Activated B cell treated with CpG ODN at 0.5 μM for 24 hours (primary cell): ENCODE data around the gene SLC26A8. TPM values are rescaled to one million over a fixed set of nuclear protein-coding genes. Genes with fewer than 3 reads are reported as not detected.
"Not testable (repeated sequence)": the region's sequence is repeated elsewhere in the genome, so short reads cannot be mapped to it uniquely, and the experiment has no call there.

Experiments used
- ATAC-seq: fragments of 200-7000 bp; cut with Tn5 transposase; one replicate; pipeline ENCODE4 v1.10.0; 2021; ENCODE audit warnings: low read depth, mild to moderate bottlenecking, moderate library complexity
- CTCF ChIA-PET: fragments of 350-600 bp; sonication (Branson Sonifier 250); formaldehyde crosslinking; loops from one replicate; lab custom pipeline; 2021; ENCODE audit warnings: antibody characterized with exemption; lab: Charles Lee
- POLR2A ChIA-PET: fragments of 350-600 bp; sonication (Branson Sonifier 250); formaldehyde crosslinking; loops from one replicate; lab custom pipeline; 2021; ENCODE audit warnings: antibody characterized with exemption; lab: Charles Lee
- DNase-seq: peaks from one replicate; pipeline ENCODE4 v3.0.0; 2022
- H3K27ac Mint-ChIP-seq: one replicate; pipeline ENCODE4 v1.8.0; 2020; ENCODE audit warnings: mixed read lengths
- H3K27me3 Mint-ChIP-seq: one replicate; pipeline ENCODE4 v1.8.0; 2021; ENCODE audit warnings: mixed read lengths
- H3K36me3 Mint-ChIP-seq: one replicate; pipeline ENCODE4 v1.8.0; 2021; ENCODE audit warnings: low read depth, mixed read lengths
- H3K4me1 Mint-ChIP-seq: one replicate; pipeline ENCODE4 v1.8.0; 2021; ENCODE audit warnings: mixed read lengths
- H3K4me3 Mint-ChIP-seq: one replicate; pipeline ENCODE4 v1.8.0; 2020; ENCODE audit warnings: mild to moderate bottlenecking, mixed read lengths
- H3K9me3 Mint-ChIP-seq: one replicate; pipeline ENCODE4 v1.8.0; 2020; ENCODE audit warnings: mixed read lengths
- CTCF ChIP-seq: fragments of 200-600 bp; IDR thresholded peaks from one replicate; pipeline ENCODE4 v1.8.0; 2022; ENCODE audit warnings: antibody characterized with exemption, mild to moderate bottlenecking
- intact Hi-C: fragments of 100-400 bp; cut with micrococcal nuclease; formaldehyde crosslinking; loops from one replicate; pipeline ENCODE4 v1.15.1; 2024
- total RNA-seq: library from RNA; stranded (reverse); gene quantifications from 2 replicates; pipeline ENCODE4 v1.2.3, GENCODE V29; 2022

The SLC26A8 gene
- total RNA-seq, 1 donor from 2014 or later = not detected

DNA sequence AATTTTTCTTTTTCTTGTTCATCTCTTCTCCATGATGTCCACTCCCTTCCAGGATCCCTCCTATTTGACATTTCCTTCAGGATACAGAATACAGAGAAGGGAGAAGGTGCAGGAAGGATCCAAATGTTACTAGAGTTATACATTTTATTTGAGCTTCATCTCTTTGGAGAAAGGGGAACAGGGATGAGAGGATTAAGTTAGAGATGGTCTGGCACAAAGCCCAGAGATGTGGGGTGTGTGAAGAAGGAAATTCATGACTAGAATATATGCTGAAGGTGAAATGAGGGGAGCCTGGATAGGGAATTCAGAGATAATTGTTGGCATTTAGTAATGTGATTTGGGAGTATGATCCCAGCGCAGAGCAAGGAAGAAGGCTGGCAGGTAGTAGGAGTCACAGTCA, 81.1 kb downstream of the SLC26A8 start:
- Mint-ChIP-seq H3K4me3 (no peak overlapping the region), H3K27ac (no peak overlapping the region), H3K4me1 (no peaks in the 10 kb centered on the region), H3K9me3 (no peaks in the 10 kb centered on the region), H3K27me3 (peaks cover 3% of the 10 kb centered on the region), H3K36me3 (no peaks in the 10 kb centered on the region)
- CTCF ChIA-PET = no interaction called here
- no peak for TF ChIP-seq CTCF
- DNase-seq = no peak
- intact Hi-C loops = no loop called here
- POLR2A ChIA-PET = no interaction called here
- ATAC-seq = no peak

- ATAC-seq (no peak), DNase-seq (no peak)
- ChIA-PET CTCF (no interaction called here), POLR2A (no interaction called here)
- H3K27ac Mint-ChIP-seq = no peak overlapping the region
- no peak overlapping the region for H3K4me3 Mint-ChIP-seq
- no peak for TF ChIP-seq CTCF
- intact Hi-C loops = no loop called here
- no peaks in the 10 kb centered on the region for H3K36me3 Mint-ChIP-seq
- H3K9me3 Mint-ChIP-seq = no peaks in the 10 kb centered on the region
- no peaks in the 10 kb centered on the region for H3K4me1 Mint-ChIP-seq
- peaks cover 3% of the 10 kb centered on the region for H3K27me3 Mint-ChIP-seq
Observed at GRCh38 chr6:35942355-35942754, 82.1 kb downstream of the SLC26A8 start.

DNA sequence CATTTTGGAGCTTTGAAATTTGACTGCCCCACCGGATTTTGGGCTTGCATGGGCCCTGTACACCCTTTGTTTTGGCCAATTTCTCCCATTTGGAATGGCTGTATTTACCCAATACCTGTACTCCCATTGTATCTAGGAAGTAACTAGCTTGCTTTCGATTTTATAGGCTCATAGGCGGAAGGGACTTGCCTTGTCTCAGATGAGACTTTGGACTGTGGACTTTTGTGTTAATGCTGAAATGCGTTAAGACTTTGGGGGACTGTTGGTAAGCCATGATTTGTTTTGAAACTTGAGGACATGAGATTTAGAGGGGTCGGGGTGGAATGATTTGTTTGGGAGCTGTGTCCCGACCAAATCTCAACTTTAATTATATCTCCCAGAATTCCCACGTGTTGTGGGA, 83.3 kb downstream of the SLC26A8 start:
- H3K27ac Mint-ChIP-seq, DNase-seq, CTCF ChIA-PET, intact Hi-C loops, H3K4me1 Mint-ChIP-seq, H3K9me3 Mint-ChIP-seq, H3K36me3 Mint-ChIP-seq, POLR2A ChIA-PET, ATAC-seq, H3K4me3 Mint-ChIP-seq, H3K27me3 Mint-ChIP-seq: not testable (repeated sequence)

GRCh38 chr6:35940014-35940413, 84.4 kb downstream of the SLC26A8 start:
- ATAC-seq, H3K36me3 Mint-ChIP-seq, H3K9me3 Mint-ChIP-seq, H3K27ac Mint-ChIP-seq, DNase-seq, POLR2A ChIA-PET, CTCF ChIA-PET, H3K27me3 Mint-ChIP-seq, H3K4me3 Mint-ChIP-seq, H3K4me1 Mint-ChIP-seq, intact Hi-C loops: not testable (repeated sequence)

GRCh38 chr6:35939259-35939658, 85.2 kb downstream of the SLC26A8 start:
- DNase-seq, H3K36me3 Mint-ChIP-seq, H3K27me3 Mint-ChIP-seq, ATAC-seq, POLR2A ChIA-PET, intact Hi-C loops, H3K9me3 Mint-ChIP-seq, H3K4me3 Mint-ChIP-seq, CTCF ChIA-PET, H3K27ac Mint-ChIP-seq, H3K4me1 Mint-ChIP-seq: not testable (repeated sequence)

DNA sequence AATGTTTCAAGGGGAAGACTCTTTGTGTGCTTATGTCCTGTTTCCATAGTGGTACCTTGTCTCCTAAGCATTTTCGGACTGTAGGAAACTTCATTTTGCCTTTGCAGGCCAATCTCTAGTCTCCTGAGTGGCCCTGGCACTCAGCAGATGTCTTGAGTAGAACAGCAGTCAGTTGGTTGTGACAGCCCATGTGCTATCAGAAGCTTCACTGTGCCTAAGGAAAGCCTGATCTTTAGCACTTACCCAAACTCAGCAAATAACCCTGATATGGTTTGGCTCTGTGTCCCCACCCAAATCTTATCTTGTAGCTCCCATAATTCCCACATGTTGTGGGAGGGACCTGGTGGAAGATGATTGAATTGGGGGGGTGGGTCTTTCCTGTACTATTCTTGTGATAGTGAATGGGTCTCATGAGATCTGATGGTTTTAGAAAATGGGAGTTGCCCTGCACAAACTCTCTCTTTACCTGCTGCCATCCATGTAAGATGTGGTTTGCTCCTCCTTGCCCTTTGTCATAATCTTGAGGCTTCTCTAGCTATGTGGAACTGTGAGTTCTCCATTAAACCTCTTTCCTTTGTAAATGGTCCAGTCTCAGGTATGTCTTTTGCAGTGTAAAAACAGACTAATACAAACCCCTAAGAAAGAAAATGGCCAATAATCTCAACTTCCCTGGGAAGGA, 87.6 kb downstream of the SLC26A8 start:
- TF ChIP-seq CTCF = no peak
- Mint-ChIP-seq H3K27me3 (peaks cover 3% of the 10 kb centered on the region), H3K4me1 (no peaks in the 10 kb centered on the region), H3K9me3 (peaks cover 3% of the 10 kb centered on the region), H3K27ac (no peak overlapping the region), H3K4me3 (no peak overlapping the region), H3K36me3 (no peaks in the 10 kb centered on the region)
- ChIA-PET CTCF (no interaction called here), POLR2A (no interaction called here)
- DNase-seq (no peak), ATAC-seq (no peak)
- intact Hi-C loops = no loop called here

DNA sequence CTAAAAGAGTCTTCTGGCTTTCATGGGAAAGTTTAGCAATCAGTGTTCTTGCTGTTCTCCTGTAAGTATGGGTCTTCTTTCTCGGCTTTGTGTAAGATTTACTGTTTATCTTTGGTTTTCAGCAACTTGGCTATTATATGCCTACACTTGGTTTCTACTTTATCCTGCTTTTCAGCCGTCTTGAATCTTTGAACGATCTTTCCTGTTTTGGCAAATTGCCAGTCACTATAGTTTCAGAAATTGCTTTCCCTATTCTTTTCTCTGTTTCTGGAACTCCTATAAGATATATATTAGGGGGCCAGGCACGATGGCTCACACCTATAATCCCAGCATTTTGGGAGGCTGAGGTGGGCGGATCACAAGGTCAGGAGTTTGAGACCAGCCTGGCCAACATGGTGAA, 89.0 kb downstream of the SLC26A8 start:
- no peak overlapping the region for H3K27ac Mint-ChIP-seq
- no peak for TF ChIP-seq CTCF
- DNase-seq (no peak), ATAC-seq (no peak)
- no peaks in the 10 kb centered on the region for H3K4me1 Mint-ChIP-seq
- POLR2A ChIA-PET = no interaction called here
- H3K4me3 Mint-ChIP-seq = no peak overlapping the region
- no peaks in the 10 kb centered on the region for H3K36me3 Mint-ChIP-seq
- CTCF ChIA-PET = no interaction called here
- intact Hi-C loops = no loop called here
- peaks cover 3% of the 10 kb centered on the region for H3K27me3 Mint-ChIP-seq
- peaks cover 3% of the 10 kb centered on the region for H3K9me3 Mint-ChIP-seq
